ENCODE data around the gene HMHB1. TPM values are rescaled to one million over a fixed set of nuclear protein-coding genes. Genes with fewer than 3 reads are reported as not detected.
"Not testable (repeated sequence)": the region's sequence is repeated elsewhere in the genome, so short reads cannot be mapped to it uniquely, and the experiment has no call there.

HMHB1 gene
- total and polyA plus RNA-seq, 7 donors, result not detected

- DNase-seq (no peak), ATAC-seq (no peak)
- TF ChIP-seq, protein P1, sequence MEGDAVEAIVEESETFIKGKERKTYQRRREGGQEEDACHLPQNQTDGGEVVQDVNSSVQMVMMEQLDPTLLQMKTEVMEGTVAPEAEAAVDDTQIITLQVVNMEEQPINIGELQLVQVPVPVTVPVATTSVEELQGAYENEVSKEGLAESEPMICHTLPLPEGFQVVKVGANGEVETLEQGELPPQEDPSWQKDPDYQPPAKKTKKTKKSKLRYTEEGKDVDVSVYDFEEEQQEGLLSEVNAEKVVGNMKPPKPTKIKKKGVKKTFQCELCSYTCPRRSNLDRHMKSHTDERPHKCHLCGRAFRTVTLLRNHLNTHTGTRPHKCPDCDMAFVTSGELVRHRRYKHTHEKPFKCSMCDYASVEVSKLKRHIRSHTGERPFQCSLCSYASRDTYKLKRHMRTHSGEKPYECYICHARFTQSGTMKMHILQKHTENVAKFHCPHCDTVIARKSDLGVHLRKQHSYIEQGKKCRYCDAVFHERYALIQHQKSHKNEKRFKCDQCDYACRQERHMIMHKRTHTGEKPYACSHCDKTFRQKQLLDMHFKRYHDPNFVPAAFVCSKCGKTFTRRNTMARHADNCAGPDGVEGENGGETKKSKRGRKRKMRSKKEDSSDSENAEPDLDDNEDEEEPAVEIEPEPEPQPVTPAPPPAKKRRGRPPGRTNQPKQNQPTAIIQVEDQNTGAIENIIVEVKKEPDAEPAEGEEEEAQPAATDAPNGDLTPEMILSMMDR (IDR thresholded peaks at IDR 0.05), result no peak
- intact Hi-C loops (cut with DNase I), result no loop called here
- Histone ChIP-seq H3K4me1 (no peaks in the 10 kb centered on the region), H3K27ac (no peak overlapping the region), H3K27me3 (ENCODE audit: insufficient read depth in 3 of 3, low read length in 2 of 3) (no peaks in the 10 kb centered on the region), H3K4me3 (no peak overlapping the region), H3K9me3 (no peaks in the 10 kb centered on the region), H3K36me3 (ENCODE audit: insufficient read depth in 1 of 2, low read depth in 1 of 2) (no peaks in the 10 kb centered on the region)
- WGBS, 3 donors, result 39 to 56% (median 54%) methylated on average over 2 of the region's 2 CpGs
These were observed 6.1 kb upstream of the HMHB1 start for GRCh38 chr5:143805861-143806260.

DNA sequence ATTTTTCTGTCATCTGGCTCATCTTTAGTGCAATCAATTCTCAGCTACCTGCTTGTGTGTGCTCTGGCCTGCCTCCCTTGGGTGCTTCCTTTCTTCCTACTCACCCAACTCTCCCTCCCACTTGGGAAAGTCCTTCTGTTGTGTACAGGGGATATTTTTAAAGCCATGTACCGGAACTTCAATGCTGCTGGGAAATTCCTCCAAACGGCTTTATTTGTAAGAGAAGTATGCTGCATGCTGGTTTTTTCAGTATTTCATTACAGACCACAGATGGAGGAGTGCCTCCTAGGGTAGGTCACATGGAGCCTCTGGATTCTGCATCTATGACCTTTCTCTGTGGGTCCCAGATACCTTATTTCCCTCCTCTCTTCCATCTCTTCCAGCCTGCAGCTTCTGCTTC, 5.4 kb upstream of the HMHB1 start:
- DNase-seq (no peak), ATAC-seq (no peak)
- H3K9me3 ChIP-seq, result no peaks in the 10 kb centered on the region
- H3K27ac ChIP-seq, result no peak overlapping the region
- no peaks in the 10 kb centered on the region for H3K36me3 ChIP-seq (ENCODE audit: insufficient read depth in 1 of 2, low read depth in 1 of 2)
- H3K4me1 ChIP-seq, result no peaks in the 10 kb centered on the region
- WGBS, 3 donors, result 28 to 32% (median 29%) methylated on average over 2 of the region's 2 CpGs
- no peak overlapping the region for H3K4me3 ChIP-seq
- H3K27me3 ChIP-seq (ENCODE audit: insufficient read depth in 3 of 3, low read length in 2 of 3), result no peaks in the 10 kb centered on the region
- intact Hi-C loops (cut with DNase I), result no loop called here
- TF ChIP-seq, protein P1 (IDR thresholded peaks at IDR 0.05), result no peak

DNA sequence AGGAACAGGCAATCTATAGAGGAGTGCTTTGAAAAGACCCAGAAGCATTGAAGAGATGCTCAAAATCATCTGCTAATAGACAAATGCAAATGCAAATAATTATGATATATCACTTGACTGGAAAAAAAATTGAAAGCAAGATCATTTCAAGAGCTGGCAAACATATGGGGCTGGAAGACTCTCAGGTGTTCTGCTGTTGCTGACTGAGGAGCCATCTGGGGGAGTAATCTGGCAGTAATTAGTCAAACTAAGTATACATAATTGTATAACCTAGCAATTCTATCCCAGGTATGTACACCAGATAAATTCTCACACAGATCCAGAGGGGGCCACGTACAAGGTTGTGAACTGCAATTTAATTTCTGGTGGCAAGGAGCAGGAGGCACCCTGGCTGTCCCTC, 4.6 kb upstream of the HMHB1 start:
- Histone ChIP-seq H3K27me3 (ENCODE audit: insufficient read depth in 3 of 3, low read length in 2 of 3) (no peaks in the 10 kb centered on the region), H3K36me3 (ENCODE audit: insufficient read depth in 1 of 2, low read depth in 1 of 2) (no peaks in the 10 kb centered on the region), H3K9me3 (no peaks in the 10 kb centered on the region), H3K4me1 (no peaks in the 10 kb centered on the region), H3K27ac (no peak overlapping the region), H3K4me3 (no peak overlapping the region)
- 92 to 100% (median 95%) methylated on average over 1 of the region's 1 CpG for WGBS, 3 donors
- intact Hi-C loops (cut with DNase I), result no loop called here
- TF ChIP-seq, protein P1 (IDR thresholded peaks at IDR 0.05), result no peak
- DNase-seq (no peak), ATAC-seq (no peak)

DNA sequence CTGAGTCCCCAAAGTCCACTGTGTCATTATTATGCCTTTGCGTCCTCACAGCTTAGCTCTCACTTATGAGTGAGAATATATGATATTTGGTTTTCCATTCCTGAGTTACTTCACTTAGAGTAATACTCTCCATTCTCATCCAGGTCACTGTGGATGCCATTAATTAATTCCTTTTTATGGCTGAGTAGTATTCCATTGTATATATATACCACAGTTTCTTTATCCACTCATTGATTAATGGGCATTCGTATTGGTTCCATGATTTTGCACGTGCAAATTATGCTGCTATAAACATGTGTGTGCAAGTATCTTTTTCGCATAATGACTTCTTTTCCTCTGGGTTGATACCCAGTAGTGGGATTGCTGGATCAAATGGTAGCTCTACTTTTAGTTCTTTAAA, 4.4 kb downstream of the HMHB1 start:
- H3K27ac ChIP-seq; H3K4me3 ChIP-seq; ATAC-seq; H3K4me1 ChIP-seq; intact Hi-C loops (cut with DNase I); H3K27me3 ChIP-seq (ENCODE audit: insufficient read depth in 3 of 3, low read length in 2 of 3); H3K36me3 ChIP-seq (ENCODE audit: insufficient read depth in 1 of 2, low read depth in 1 of 2); H3K9me3 ChIP-seq; DNase-seq: not testable (repeated sequence)
- 95 to 98% (median 97%) methylated on average over 4 of the region's 4 CpGs for WGBS, 3 donors

- ATAC-seq, result no peak
- intact Hi-C loops (cut with DNase I), result loop anchor here (5.0 to 10.0 kb wide), 5 partner anchors 325 to 897 kb away; no protein-coding TSS in a partner anchor
- H3K27ac ChIP-seq, result no peak overlapping the region
- TF ChIP-seq, protein P1 (IDR thresholded peaks at IDR 0.05), result no peak
- no peak overlapping the region for H3K4me3 ChIP-seq
- no peaks in the 10 kb centered on the region for H3K36me3 ChIP-seq (ENCODE audit: insufficient read depth in 1 of 2, low read depth in 1 of 2)
- H3K27me3 ChIP-seq (ENCODE audit: insufficient read depth in 3 of 3, low read length in 2 of 3), result no peaks in the 10 kb centered on the region
- no peak for DNase-seq
- H3K4me1 ChIP-seq, result peaks cover 5% of the 10 kb centered on the region
- H3K9me3 ChIP-seq, result no peaks in the 10 kb centered on the region
These were observed 7.8 kb downstream of the HMHB1 start for GRCh38 chr5:143819716-143820115.

Measured in psoas muscle (tissue), 8 donors.